ENCODE data around the gene TSPAN18. TPM values are rescaled to one million over a fixed set of nuclear protein-coding genes. Genes with fewer than 3 reads are reported as not detected.

TSPAN18 gene
- total and polyA plus RNA-seq, 2 of the 8 experiments (the other 6 are each of a cell fraction or from before 2014, with no cell fraction given): 5.2 to 10.2 TPM

DNA sequence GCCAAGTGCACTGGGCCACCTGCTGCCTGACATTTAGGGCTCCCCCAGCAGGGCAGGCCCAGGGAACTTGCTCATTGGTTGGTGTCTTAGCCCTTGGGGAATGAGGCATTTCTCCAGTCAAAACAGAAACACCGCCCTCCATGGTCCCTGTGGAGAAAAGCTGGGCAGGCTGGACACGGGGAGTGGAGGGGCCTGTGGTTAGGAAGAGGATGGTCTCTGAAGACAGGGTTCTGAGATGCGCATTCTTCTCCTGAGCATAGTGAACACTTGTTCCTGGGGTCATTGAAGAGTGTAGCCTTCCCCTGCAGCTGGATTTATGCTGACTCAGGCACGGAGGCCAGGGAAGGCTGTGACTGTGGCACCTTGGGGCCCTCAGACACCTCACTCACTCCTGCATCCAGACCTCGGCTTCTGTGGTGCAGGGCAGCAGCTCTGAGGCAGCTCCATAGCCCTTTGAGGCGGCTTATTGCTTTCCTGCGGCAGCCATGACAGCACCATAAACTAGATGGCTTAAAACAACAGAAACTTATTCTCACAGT is 8.2 kb downstream of the TSPAN18 start:
- Histone ChIP-seq H2AFZ (ENCODE audit: low read length) (no peak overlapping the region), H3K9ac (replicated peaks in 1 of 4; ENCODE audit: extremely low read depth in 1 of 4, low read depth in 3 of 4, low read length in 3 of 4) (no peak overlapping the region), H3K9me3 (ENCODE audit: insufficient read depth in 2 of 2, low read depth in 1 of 2, low read length in 1 of 2) (no peaks in the 10 kb centered on the region), H3K4me2 (ENCODE audit: insufficient read depth in 1 of 2, low read depth in 2 of 2, low read length in 2 of 2) (no peak overlapping the region), H3K79me1 (ENCODE audit: low read depth, low read length) (no peaks in the 10 kb centered on the region; the same call in 1 of the 2 replicates), H3K14ac (ENCODE audit: insufficient read length) (no peak overlapping the region), H2BK15ac (ENCODE audit: low read length) (no peak overlapping the region), H3K56ac (replicated peaks; ENCODE audit: insufficient read length, low read depth, low read length) (no peak overlapping the region), H4K20me1 (replicated peaks in 1 of 2; ENCODE audit: control insufficient read depth in 1 of 2, insufficient read depth in 2 of 2, low read length in 2 of 2) (peaks cover 1 to 10% of the 10 kb centered on the region in 2 experiments), H2BK5ac (ENCODE audit: low read depth, low read length) (no peak overlapping the region), H3K4me3 (ENCODE audit: extremely low read depth in 1 of 4, insufficient read depth in 2 of 4, low read depth in 3 of 4, low read length in 4 of 4) (no peak overlapping the region), H3K23ac (ENCODE audit: insufficient read length) (no peak overlapping the region), H3K18ac (ENCODE audit: extremely low read depth, low read length) (0 out of 2 replicates have a peak overlapping the region, but pooled peaks have one; percentile 9), H4K91ac (replicated peaks; ENCODE audit: insufficient read length, low read length) (no peak overlapping the region), H2BK12ac (ENCODE audit: low read depth, low read length) (peak overlapping the region; percentile 30; the same call in 1 of the 2 replicates), H3K27ac (ENCODE audit: low read depth, low read length) (no peak overlapping the region), H3K4ac (replicated peaks; ENCODE audit: insufficient read length, low read depth, low read length) (no peak overlapping the region), H3K4me1 (replicated peaks in 1 of 4; ENCODE audit: control insufficient read depth in 3 of 4, insufficient read depth in 4 of 4, low read length in 3 of 4) (peaks cover 5 to 23% (median 19%) of the 10 kb centered on the region in 4 experiments), H3K79me2 (ENCODE audit: control insufficient read depth in 1 of 2, insufficient read depth in 2 of 2, low read length in 2 of 2) (no peaks in the 10 kb centered on the region), H2BK120ac (replicated peaks; ENCODE audit: low read depth, low read length) (no peak overlapping the region), H3K23me2 (ENCODE audit: low read depth, low read length) (no peaks in the 10 kb centered on the region), H3K27me3 (replicated peaks in 1 of 4; ENCODE audit: control insufficient read depth in 3 of 4, extremely low read depth in 1 of 4, insufficient read depth in 3 of 4, low read length in 3 of 4) (peaks cover 16 to 48% (median 32%) of the 10 kb centered on the region in 4 experiments), H4K5ac (ENCODE audit: insufficient read length, low read depth, low read length) (no peak overlapping the region), H3K36me3 (ENCODE audit: control insufficient read depth in 2 of 4, insufficient read depth in 4 of 4, low read length in 3 of 4) (no peaks in the 10 kb centered on the region), H4K8ac (ENCODE audit: extremely low read depth, insufficient read depth, low read length) (no peak overlapping the region), H2AK5ac (ENCODE audit: low read depth, low read length) (no peak overlapping the region), H2BK20ac (ENCODE audit: low read length) (no peak overlapping the region; the same call in 1 of the 2 replicates)
- DNase-seq (ENCODE audit: low read depth in 1 of 2, low spot score in 2 of 2) (no peak), FAIRE-seq (no peak)
- whole genome bisulfite sequencing, 2 experiments (ENCODE audit: extremely low coverage in 1 of 2, insufficient coverage in 1 of 2, insufficient read length in 1 of 2, insufficient replicate concordance in 2 of 2, low coverage in 1 of 2, low lambda C conversion rate in 2 of 2, missing lambda C conversion rate in 1 of 2): 87% methylated on average over 7 of the region's 7 CpGs; no CpG with 5 or more reads in 1 of the 2 experiments
- ChIA-PET POLR2A (ENCODE audit: partially characterized antibody) (interaction anchor here (0.6 to 1.9 kb wide), 5 partner anchors 9 to 23 kb away, joined by 3 to 7 read pairs (median 4); no protein-coding TSS in a partner anchor), CTCF (ENCODE audit: partially characterized antibody) (interaction anchor here (0.9 to 10.3 kb wide), 11 partner anchors 12 to 196 kb away, joined by 3 to 63 read pairs (median 5); no protein-coding TSS in a partner anchor)
- no peak for TF ChIP-seq RFX5 (IDR thresholded peaks at IDR 0.05; ENCODE audit: borderline replicate concordance, low read depth, low read length)
- TF ChIP-seq, protein P1, sequence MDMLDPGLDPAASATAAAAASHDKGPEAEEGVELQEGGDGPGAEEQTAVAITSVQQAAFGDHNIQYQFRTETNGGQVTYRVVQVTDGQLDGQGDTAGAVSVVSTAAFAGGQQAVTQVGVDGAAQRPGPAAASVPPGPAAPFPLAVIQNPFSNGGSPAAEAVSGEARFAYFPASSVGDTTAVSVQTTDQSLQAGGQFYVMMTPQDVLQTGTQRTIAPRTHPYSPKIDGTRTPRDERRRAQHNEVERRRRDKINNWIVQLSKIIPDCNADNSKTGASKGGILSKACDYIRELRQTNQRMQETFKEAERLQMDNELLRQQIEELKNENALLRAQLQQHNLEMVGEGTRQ (IDR thresholded peaks at IDR 0.05; ENCODE audit: low read length): no peak
- TF ChIP-seq MAFK (IDR thresholded peaks at IDR 0.05; ENCODE audit: low read depth, low read length): peak; percentile 26; the same call in 1 of the 2 replicates
